C4-2B (cell line): ENCODE data around the gene SCN7A.

ENCODE experiments used
- ZFX ChIP-seq: fragments of 450-650 bp; IDR thresholded peaks from 2 replicates; pipeline ENCODE4 v1.6.1; 2017
- TF ChIP-seq, protein P1 (sequence below): fragments of 450-650 bp; conservative IDR thresholded peaks from 2 replicates; pipeline ENCODE4 v1.5.1; 2017; ENCODE audit warnings: mild to moderate bottlenecking

DNA sequence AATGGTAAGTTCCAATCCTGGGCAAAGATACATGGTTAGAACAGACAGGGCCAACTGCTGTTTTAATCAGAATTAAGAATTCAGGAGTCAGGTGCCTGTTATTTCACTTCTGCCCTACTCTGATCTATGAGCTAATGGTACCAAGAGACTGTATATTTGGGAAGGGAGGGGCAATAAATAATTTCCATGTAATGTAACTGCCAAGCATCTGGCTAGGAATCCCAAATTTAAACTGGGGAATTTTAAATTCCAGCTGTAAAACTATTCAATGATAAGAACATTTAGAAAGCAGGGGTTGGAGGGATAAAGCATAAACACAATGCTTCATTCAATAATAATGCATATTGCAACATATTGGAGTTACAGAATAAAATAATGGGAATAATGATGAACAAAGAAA is 49.7 kb downstream of the SCN7A start:
- TF ChIP-seq, protein P1, sequence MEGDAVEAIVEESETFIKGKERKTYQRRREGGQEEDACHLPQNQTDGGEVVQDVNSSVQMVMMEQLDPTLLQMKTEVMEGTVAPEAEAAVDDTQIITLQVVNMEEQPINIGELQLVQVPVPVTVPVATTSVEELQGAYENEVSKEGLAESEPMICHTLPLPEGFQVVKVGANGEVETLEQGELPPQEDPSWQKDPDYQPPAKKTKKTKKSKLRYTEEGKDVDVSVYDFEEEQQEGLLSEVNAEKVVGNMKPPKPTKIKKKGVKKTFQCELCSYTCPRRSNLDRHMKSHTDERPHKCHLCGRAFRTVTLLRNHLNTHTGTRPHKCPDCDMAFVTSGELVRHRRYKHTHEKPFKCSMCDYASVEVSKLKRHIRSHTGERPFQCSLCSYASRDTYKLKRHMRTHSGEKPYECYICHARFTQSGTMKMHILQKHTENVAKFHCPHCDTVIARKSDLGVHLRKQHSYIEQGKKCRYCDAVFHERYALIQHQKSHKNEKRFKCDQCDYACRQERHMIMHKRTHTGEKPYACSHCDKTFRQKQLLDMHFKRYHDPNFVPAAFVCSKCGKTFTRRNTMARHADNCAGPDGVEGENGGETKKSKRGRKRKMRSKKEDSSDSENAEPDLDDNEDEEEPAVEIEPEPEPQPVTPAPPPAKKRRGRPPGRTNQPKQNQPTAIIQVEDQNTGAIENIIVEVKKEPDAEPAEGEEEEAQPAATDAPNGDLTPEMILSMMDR: no peak
- no peak for TF ChIP-seq ZFX
